NCI-H2227 (cell line): ENCODE results near the gene CTSD.

Experiments
- DNase-seq: peaks from one replicate; lab custom pipeline; 2025; ENCODE audit not compliant: unreplicated experiment; lab: John Stamatoyannopoulos, UW

CTSD gene

DNA sequence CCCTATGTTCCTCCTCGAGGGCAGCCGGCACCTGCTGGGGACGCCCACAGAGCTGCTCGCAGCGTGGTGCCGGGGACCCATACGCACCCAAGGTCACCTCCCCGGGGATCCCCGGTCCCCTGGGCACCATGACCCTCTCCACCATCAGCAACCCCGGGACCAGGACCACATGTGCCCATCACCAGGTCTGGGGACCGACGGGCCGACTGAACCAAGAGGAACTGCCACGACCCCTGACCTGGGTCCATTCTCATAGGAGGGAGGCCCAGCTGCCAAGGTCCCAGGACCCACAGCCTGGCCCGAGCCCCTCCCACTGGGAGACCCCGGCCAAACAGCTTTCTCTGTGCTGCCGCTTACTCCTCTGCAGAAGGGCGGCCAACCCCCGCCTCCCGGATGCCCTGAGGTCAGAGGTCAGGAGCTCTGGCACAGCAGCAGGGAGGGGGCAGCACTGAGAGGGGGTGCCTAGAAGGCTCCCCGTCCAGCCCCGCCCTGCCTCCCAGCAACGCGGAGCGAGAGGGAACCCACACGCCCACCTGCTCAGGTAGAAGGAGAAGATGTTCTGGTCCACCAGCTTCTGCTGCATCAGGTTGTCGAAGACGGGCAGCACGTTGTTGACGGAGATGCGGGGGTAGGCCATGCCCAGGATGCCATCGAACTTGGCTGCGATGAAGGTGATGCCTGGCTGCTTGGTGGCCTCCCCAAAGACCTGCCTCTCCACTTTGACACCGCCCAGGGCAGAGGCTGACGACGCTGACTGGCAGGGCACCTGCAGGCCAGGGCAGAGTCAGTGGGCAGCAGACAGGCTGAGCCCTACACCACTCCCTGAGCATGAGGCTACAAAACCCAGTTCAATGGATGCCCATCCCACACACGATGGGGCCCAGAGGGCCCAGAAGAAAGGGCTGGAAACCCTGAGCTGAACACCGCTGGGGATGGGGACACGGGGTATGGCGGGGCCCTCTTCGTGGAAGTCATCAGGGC is 6.6 kb downstream of the CTSD start:
- no peak for DNase-seq

DNA sequence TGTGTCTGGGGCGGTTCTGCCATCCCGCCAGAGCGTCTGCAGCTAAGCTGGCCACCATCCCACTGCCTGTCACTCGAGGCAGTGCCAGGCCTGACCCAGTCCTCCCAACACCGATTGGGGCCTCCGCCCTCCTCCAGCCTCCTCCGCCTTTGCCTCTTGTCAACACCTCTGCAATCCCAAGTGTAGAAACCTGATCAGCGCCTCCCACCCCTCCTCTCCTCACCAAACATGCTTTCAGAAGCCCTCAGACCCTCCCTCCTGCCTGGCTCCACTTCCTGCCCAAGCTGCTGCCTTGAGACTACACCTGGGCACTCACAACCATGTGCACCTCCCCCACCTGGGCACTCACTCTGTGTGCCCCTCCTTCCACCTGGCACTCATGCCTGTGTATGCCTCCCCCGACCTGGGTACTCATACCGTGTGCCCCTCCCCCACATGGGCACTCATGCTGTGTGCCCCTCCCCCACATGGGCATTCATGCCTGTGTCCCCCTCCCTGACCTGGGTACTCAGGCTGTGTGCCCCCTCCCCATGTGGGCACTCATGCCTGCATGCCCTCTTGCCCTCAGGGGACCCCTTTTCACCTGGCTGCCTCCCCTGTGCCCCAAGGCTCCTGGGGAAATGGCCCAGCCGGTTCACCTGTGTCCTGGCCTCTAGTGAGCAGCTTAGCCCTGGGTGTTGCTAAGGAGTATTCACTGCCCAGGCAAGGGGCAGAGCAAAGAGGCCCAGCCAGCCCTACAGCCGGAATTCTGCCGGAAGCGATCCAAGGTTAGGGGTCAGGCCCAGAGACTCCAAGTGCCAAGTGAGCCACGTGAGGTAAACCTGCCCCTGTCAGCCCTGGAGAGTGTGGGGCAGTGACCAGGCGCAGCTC is 7.8 kb downstream of the CTSD start:
- no peak for DNase-seq

DNA sequence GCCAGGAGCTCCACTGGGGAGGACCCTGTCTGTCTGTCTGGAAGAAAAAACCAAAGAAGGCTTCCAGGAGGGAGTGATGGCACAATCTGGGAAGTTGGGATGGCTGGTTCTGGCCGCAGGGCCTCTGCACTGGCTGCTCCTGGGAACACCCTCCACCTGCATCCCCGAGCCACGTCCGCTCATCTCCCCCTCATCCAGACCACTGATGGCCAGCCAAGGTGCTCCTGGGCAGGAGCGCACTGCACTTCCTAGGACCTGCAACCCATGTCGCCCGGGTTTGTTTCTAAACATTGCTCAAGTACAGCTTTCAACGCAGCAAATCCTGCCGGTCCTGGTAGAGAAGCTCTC is 8.4 kb downstream of the CTSD start:
- no peak for DNase-seq

DNA sequence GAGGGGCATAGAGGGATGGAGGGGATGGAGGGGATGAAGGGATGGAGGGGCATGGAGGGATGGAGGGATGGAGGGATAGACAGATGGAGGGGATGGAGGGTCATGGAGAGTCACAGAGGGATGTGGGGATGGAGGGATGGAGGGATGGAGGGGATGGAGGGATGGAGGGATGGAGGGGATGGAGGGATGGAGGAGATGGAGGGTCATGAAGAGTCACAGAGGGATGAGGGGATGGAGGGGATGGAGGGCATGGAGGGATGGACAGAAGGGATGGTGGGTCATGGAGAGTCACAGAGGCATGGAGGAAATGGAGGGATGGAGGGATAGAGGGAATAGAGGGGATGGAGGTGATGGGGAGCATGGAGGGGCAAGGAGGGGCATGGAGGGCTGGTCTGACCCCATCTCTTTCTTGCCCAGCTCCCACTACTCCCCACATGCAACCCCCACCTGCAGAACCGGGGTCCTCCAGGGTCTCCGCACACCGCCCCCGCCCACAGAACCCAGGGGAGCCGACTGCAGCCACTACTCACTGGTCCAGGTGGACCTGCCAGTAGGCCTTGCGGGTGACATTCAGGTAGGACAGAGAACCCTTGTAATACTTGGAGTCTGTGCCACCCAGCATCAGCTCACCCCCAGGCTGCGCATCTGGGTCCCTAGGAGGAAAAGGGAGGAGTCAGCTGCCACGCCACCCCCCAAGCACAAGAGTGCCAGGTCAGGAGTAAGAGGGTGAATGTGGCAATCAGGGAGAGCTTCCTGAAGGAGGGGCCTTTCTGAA is 9.2 kb downstream of the CTSD start:
- no peak for DNase-seq

DNA sequence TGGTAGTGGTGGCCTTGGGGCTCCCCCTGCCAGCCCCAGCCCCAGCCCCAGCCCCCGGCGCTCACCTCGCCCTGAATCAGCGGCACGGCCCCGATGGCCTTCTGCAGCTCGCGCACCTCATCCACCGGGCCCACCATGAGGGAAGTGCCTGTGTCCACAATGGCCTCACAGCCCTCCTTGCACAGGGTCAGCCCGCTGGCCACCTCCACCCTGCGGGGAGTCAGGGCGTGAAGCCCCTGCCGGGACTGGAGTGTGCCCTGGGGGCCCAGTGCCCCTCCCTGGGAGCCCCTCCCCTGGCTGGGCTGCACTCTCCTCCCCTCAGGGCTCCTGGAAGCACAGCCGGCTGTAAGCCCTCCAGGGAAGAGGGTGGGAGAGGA is 9.8 kb downstream of the CTSD start:
- no peak for DNase-seq

DNA sequence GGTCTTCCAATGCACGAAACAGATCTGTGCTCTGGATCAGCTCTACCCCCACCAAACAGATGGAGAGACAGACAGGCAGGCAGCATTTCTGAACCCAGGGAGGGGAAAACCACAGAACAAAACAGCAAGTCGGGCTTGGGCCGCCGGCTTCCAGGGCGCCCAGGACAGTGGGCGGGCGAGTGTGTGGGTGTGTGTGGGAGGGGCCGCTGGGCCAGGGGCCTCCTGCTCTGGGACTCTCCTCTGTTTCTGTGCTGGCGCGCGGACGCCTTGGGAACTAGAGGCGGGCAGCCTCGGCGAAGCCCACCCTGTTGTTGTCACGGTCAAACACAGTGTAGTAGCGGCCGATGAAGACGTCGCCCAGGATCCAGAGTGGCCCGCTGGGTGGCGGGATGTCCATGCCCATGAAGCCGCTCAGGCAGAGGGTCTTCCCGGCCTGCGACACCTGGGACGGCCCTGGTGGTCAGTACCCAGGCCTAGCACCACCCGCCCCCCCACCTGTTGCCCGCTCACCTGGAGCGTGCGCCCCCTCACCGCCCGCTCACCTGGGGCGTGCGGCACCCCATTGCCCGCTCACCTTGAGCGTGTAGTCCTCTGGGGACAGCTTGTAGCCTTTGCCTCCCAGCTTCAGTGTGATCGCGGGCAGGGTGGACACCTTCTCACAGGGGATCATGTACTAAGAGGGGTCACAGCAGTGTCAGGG is 10.3 kb downstream of the CTSD start:
- no peak for DNase-seq

DNA sequence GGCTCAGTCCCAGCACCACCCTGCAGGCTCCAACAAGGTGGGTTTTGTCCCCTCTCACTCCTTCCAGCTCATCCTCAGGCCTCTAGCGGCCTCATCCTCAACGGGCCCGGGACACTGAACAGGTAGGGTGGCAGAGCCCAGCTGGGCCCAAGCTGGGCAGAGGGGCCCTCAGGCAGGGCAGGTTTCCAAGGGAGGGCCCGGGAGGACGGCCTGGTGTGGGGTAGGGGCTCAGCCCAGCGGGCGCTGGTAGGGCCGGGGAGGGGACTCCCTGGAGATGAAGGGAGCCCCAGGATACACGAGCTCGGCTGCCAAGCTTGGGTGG is 10.9 kb downstream of the CTSD start:
- no peak for DNase-seq

DNA sequence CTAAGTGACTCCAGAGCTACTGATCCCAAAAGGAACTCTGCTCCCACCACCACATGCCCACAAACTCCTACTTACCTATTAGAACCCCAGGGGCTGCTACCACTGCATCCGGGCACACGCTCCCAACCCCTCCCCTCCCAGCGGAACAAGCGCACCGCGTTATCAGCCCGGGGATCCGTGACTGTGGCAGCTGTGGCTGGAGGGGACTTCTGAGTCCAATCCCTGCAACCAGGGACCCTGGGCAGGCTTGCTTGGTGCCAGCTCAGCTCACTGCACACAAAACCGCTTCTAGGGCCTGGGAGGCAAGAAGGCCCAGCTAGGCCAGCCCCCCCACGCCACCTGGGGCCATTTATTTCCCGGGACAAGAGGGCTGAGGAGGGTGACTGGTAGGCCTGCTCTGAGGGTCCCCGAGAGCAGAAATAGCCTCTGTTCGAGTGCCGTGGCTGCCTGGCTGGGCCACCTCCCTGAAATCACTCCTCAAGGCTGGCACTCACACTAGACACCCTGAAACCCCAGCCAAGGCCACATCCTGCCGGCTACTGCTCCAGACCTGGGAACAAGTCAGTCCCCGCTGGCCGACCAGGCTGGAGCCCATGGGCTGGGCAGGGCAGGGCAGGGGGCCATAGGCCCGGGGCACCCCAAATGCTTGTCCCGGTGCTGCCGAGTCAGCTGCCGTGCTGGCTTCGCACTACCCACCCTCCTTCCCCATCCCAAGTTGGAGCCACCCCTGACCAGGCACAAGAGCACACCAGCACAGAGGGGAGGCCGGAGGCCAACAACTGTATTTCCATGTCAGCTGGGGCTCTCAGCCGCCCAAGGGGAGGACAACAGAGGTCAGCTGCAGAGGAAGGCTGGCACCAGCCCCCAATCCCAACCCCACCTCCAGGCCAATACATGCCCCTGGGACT is 11.5 kb downstream of the CTSD start:
- no peak for DNase-seq

DNA sequence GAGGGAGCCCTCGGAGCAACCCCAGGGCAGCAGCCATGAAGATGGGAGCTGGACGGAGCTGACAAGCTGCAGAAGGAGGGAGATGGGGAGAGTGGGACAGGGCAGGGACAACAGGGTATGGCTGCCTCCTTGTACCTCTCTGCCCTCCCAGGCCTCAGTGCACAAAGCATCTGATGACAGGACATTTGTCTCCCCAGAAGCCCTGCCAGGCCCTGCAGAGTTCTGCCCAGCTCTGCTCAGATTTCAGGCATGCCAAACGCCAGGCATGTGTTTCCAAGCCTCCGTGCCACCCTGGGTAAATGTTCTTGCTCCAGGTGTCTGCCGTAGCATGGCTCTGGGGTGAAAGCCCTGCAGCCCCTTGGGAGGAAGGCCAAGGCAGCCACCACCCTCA is 12.2 kb downstream of the CTSD start:
- no peak for DNase-seq

DNA sequence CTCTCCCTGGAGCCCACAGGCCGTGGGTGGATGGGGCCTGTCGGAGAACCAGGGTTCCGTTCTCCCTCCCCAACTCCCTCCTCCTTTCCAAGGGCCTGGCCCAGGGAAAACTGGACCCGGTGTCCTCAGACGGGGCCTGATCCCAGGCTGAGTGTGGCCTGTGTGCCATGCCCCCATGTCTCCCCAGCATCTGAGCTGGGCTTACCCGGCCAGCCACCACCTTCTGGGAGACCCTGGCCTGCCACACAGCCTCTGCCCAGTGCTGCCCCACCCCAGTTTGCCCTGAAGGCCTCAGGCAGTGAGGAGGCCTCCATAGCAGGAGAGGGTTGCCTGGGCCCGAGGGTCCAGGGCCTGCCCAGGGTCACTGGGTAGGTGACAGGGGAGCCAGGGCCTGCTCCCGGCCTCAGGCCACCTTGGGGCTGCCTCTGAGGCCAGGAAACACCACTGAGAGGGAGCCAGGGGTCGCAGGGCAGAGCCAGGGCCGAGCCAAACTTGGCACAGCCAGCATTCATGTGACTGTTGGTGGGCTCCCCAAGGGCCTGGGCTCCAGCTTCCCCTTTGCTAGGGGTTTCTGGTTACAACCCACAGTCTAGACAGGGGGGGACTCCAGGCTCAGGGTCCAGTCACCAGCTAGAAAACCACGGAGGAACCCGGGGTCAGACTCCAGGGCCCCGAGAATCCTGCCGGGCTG is 12.7 kb downstream of the CTSD start:
- no peak for DNase-seq

DNA sequence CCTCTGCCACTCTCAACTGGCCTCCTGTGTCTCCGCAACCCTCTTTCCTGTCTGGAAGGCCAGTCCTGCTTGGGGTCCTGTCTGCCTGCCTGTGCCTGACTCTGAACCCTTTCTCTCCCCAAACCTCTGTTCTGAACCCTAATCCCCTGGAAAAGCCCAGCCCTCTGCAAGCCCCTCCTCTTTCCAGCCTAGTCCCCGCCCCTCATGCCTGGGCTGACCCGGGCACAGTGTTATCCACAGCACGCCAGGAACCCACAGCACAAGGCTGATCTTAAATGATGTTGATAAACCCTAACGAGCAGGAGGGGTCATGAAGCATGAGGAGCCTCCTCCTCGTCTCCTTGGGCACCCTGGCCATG is 13.3 kb downstream of the CTSD start, which contains the start of gene IFITM10:
Gene IFITM10 (minus strand): TSS at position 115 of the 359 bp plus-strand sequence. CDS start 153 bp downstream, outside the sequence.
- DNase-seq, result no peak

DNA sequence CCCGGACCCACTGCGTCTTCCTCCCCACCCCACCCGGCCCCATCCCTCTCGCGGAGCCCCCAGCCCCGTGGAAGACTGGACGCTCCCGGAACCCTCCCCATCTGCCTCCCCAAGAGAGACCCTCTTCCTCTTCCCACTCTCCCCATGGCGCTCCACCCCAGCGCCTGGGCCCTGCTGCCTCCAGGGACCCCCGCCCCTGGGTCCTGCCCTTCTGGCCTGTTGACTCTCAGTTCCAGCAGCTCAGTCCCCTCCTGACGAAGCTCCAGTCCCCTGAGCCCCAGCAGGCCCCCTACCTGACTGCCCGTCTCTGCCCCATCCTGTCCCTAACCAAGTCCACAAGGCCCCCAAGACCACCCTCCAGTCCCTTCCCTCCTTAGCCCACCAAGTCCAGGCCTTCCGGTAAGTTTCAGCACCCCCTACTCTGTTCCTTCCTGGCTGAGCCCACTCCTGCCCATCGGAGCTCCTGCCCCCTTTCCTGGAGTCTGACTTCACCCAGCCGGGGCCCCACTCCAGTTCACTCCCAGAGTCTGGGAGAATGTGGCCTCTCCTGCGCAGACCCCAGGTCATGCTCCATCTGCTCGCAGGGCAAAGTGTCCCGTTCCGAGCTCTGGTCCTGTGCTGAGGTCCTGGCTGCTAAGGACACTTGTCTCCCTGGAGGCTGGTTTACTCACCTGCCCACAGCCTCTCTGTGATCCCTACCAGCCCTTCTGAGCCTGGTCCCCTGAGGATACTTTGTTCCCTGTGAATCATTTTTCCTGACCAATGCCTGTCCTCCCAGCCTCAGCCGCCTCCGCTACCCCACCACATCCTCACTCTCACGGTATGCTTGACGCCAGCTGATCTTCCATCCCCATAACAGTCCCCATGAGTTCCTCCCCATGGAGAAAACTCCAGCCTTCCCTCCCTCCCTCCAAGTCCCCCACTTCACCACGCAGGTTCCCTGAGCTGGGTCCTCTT is 14.1 kb downstream of the CTSD start:
- DNase-seq, result no peak

DNA sequence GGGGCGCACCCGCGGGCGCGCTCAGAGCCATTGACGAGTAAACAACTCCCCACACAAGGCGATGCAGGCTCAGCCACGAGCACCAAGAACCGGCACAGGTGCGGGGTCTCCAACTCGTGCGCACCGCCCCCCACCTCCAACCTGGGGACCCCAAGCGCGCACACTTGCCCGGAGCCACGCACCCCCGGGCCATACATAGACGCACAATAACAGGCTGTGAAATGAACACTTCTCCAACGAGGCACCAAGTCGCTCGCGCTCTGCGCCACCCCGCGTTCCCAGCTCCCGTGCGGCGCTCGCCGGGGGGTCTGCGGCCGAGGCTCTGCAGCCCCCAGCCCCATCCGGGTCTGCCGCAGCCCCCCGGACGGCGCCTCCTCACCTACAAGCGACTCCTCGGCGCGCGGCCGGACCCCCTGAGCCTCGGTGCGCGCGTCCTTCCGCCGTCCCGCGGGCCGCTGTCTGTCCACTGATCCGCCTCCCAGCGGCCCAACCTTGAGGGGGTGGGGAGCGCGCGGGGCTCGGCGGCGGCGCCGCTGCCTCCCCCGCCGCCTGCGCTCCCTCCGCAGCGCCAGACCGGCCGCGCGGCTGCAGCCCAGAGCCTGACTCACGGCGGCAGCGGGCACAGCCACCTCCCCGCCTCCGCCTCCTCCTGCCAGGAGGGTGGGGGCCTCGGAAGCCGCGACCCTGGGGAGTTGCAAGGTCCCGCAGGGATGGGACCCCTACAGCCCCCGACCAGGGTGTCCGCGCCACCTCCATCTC is 14.9 kb downstream of the CTSD start:
- DNase-seq, result peak; percentile 59

DNA sequence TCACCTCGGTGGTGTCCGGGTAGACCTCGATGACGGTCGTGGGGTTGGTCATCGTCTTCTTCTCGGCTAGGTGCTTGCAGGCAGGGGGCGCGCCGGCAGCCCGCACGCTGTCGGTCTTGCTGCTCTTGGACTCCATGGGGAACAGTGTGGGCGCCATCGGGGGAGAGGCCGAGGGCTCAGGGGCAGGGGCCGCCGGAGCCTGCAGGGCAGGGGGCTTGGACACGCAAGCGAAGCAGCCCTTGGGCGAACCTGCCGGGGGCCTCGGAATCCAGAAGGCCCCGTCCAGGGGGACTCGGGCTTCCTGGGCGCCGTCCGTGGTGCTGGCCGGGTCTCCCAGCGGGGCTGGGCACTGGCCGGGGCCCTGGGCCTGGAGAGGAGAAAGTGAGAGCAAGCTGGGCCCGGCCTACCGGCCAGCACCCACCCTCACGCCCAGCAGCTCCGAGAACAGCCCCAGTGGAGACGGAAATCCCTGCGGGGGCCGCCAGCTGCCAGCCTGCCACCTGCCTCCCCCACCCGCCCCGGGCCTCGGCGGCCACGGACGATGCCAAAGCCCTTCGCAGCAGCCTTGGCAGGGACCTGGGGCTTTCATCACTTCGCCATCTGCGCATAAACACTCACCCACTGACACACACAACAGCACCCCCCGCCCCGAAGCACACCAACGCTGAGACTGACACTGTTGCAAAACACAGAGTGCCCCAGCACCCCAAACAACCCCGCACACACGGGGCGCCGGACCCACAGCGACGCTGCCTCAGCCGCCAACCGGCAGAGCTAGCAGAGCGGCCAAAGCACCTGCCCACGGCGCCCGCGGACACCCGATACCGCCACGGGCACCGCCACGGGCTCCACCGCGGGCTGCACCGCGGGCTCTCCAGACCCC is 15.7 kb downstream of the CTSD start:
- no peak for DNase-seq

DNA sequence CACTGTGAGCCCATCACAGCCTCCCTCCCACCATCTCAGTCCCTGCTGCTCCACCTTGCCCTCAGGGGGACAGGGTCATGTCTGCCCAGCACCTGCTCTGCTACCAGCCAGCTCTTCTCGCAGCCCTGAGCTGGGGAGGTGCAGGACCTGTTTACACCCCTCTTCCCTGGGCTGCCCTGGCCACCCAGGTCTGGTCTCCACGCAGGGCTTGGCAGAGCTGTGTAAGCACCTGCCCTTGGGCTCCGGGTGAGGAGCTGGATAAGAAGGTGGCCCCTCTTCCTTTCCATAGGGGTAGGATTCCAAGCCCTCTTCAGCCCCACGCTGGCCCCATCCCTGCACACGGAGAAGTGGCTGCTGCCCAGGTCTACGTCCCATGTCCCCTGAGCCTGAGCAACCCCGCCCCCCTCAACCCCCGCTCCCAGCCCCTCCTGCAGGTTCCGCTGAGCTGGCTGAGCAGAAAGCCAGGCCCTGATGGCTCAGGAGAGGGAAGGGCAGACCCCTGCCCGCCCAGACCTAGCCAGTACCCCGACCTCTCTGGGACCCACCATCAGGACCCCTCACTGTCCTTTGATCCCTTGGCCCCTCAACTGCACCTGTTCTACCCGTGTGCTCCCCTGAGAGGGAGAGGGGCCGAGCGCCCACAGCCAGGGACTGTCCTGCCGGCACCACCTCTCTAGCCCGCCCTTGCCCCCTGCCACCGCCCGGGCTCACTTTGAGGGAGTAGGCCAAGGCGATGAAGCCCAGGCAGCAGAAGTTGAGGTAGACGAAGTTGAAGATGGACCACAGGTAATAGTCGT is 16.6 kb downstream of the CTSD start:
- no peak for DNase-seq

DNA sequence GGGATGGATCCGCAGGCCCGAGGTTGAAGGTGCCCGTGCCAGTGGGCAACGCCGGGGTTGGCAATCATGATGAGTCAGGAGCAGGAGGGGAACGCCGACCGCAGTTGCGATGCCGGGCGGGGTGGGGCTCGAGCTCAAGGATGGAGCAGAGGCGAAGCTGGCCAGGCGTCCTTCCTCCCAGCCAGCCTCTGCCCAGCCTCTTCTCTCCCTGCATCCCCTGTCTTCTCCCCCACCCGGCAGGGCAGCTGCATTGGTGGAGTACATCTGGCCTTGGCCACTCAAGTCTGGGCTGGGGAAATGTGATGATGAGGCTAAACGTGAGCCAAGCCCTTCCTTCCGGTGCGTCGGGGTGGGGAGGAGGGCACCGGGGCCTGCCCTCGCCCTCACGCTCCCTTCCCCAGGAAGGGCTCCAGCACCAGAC is 17.2 kb downstream of the CTSD start:
- DNase-seq, result no peak
